ENCODE data around the gene LRRC73. TPM values are rescaled to one million over a fixed set of nuclear protein-coding genes. Genes with fewer than 3 reads are reported as not detected.

LRRC73 gene
- total and polyA plus RNA-seq, 9 of the 15 experiments (the other 6 are each of a cell fraction or from before 2014, with no cell fraction given), result 0.07 to 0.55 (median 0.16) TPM; not detected in 3

DNA sequence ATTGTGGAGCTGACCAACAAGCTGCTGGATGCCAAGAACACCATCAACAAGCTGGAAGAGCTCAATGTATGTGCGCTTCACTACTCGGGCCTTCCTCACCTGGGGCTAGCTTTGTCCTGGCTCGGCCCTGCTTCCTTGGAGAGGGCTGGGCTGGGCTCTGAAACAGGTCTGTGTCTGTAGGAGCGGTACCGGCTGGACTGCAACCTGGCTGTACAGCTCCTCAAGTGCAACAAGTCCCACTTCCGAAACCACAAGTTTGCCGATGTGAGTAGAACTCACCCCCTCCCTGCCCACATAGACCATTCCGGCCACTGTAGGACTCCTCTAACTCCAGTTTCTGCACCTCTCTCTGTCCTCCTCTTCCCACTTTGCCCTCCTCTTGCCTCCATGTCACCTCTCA, 6.7 kb downstream of the LRRC73 start (continued):
- no peak for TF ChIP-seq AFF1 (IDR thresholded peaks at IDR 0.05; ENCODE audit: low read depth in 1 of 2, partially characterized antibody in 2 of 2)
- no peak for TF ChIP-seq SAFB2 (IDR thresholded peaks at IDR 0.05; ENCODE audit: borderline replicate concordance, low read depth, low read length, severe bottlenecking)
- no peak for TF ChIP-seq PHB2 (IDR thresholded peaks at IDR 0.05; ENCODE audit: low read depth)

DNA sequence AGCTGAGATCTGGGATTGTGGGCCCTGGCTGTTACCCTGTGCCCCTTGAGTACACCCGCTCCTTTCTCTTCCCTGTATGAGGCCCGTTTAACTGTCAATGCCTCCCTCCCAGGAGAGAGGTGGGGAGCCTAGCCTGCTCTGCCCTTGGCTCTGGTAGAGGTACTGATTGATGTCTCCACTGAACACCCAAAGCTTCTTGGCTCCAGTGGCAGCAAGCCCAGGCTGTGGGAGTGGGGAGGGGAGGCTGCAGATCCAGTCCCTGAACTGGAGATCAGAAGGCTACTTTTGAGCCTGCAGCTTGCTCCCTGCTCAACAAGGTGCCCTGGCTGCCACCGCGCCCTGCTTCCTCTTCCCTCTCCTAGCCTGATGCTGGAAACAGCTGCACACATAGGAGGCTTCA, 7.5 kb downstream of the LRRC73 start:
- ATAC-seq, result no peak
- POLR2A ChIA-PET, result interaction anchor here (0.8 to 2.2 kb wide), 3 partner anchors 8 to 22 kb away, joined by 3 to 10 read pairs (median 4); no protein-coding TSS in a partner anchor
- no peak overlapping the region for H2AFZ ChIP-seq (ENCODE audit: low read depth, low read length)
- in situ Hi-C loops (cut with MboI) (no loop called here), intact Hi-C loops (cut with micrococcal nuclease) (no loop called here)
- no peak for FAIRE-seq
- no peak overlapping the region for H3K27ac ChIP-seq (ENCODE audit: extremely low read depth, low read depth, low read length)
- H3K79me2 ChIP-seq (ENCODE audit: control insufficient read depth, insufficient read depth, low read length), result no peaks in the 10 kb centered on the region
- peaks cover 73% of the 10 kb centered on the region; the same call in 2 of the 3 replicates for H3K36me3 ChIP-seq (ENCODE audit: control insufficient read depth, insufficient read depth, low read length)
- WGBS (ENCODE audit: insufficient coverage, low coverage, missing lambda C conversion rate), result 77% methylated on average over 4 of the region's 4 CpGs
- H3K4me1 ChIP-seq (replicated peaks in 1 of 2; ENCODE audit: control insufficient read depth in 2 of 2, insufficient read depth in 2 of 2, low read length in 2 of 2), result peaks cover 5 to 20% of the 10 kb centered on the region in 2 experiments; a peak in 4 of 5 replicates
- no peak overlapping the region for H3K4me2 ChIP-seq (ENCODE audit: insufficient read depth, low read length)
- H3K9ac ChIP-seq (ENCODE audit: insufficient read depth in 1 of 2, low read depth in 2 of 2, low read length in 2 of 2), result no peak overlapping the region
- H3K9me1 ChIP-seq (ENCODE audit: control insufficient read depth, insufficient read depth, low read length), result no peaks in the 10 kb centered on the region
- DNase-seq (ENCODE audit: extremely low read depth in 1 of 4, low spot score in 3 of 4), result no peak
- H3K27me3 ChIP-seq (ENCODE audit: control insufficient read depth in 2 of 2, insufficient read depth in 2 of 2, low read length in 2 of 2), result no peaks in the 10 kb centered on the region
- H4K20me1 ChIP-seq (replicated peaks; ENCODE audit: control insufficient read depth, insufficient read depth, low read length), result peaks cover 8% of the 10 kb centered on the region; the same call in 1 of the 2 replicates
- CTCF ChIA-PET (ENCODE audit: low intra/inter-chr PET ratio), result no interaction called here
- H3K9me3 ChIP-seq (replicated peaks; ENCODE audit: control insufficient read depth, insufficient read depth, low read depth, low read length), result no peaks in the 10 kb centered on the region
- BruUV-seq (replicated peaks), result no TSS peak
- H3K4me3 ChIP-seq, result no peak overlapping the region
- TF ChIP-seq, protein P1, sequence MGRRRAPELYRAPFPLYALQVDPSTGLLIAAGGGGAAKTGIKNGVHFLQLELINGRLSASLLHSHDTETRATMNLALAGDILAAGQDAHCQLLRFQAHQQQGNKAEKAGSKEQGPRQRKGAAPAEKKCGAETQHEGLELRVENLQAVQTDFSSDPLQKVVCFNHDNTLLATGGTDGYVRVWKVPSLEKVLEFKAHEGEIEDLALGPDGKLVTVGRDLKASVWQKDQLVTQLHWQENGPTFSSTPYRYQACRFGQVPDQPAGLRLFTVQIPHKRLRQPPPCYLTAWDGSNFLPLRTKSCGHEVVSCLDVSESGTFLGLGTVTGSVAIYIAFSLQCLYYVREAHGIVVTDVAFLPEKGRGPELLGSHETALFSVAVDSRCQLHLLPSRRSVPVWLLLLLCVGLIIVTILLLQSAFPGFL (CRISPR knock-in tag; IDR thresholded peaks at IDR 0.05), result no peak
- no peak for TF ChIP-seq HSF4 (CRISPR knock-in tag; IDR thresholded peaks at IDR 0.05; ENCODE audit: borderline replicate concordance)
- TF ChIP-seq MTA2 (IDR thresholded peaks at IDR 0.05; ENCODE audit: low read depth), result no peak
- no peak for TF ChIP-seq ZNF699 (CRISPR knock-in tag; IDR thresholded peaks at IDR 0.05; ENCODE audit: insufficient replicate concordance)
- TF ChIP-seq RBM25 (IDR thresholded peaks at IDR 0.05; ENCODE audit: low read depth, low read length, severe bottlenecking), result no peak
- TF ChIP-seq C11orf30 (IDR thresholded peaks at IDR 0.05; ENCODE audit: low read depth), result no peak
- TF ChIP-seq, protein P2, sequence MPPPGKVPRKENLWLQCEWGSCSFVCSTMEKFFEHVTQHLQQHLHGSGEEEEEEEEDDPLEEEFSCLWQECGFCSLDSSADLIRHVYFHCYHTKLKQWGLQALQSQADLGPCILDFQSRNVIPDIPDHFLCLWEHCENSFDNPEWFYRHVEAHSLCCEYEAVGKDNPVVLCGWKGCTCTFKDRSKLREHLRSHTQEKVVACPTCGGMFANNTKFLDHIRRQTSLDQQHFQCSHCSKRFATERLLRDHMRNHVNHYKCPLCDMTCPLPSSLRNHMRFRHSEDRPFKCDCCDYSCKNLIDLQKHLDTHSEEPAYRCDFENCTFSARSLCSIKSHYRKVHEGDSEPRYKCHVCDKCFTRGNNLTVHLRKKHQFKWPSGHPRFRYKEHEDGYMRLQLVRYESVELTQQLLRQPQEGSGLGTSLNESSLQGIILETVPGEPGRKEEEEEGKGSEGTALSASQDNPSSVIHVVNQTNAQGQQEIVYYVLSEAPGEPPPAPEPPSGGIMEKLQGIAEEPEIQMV (tag; conservative IDR thresholded peaks at IDR 0.05; ENCODE audit: low read depth), result no peak
- TF ChIP-seq ZBTB12 (CRISPR knock-in tag; IDR thresholded peaks at IDR 0.05), result no peak
- TF ChIP-seq MYBL2 (IDR thresholded peaks at IDR 0.05; ENCODE audit: low read depth), result no peak
- no peak for TF ChIP-seq MYBL2 (CRISPR knock-in tag; IDR thresholded peaks at IDR 0.05; ENCODE audit: borderline replicate concordance)

Measured in K562 (cell line).